ENCODE results near the gene SLK. TPM values are rescaled to one million over a fixed set of nuclear protein-coding genes. Genes with fewer than 3 reads are reported as not detected.

The SLK gene
- total and polyA plus RNA-seq, 2 experiments from 2014 or later, result 13.8 to 43.6 TPM

DNA sequence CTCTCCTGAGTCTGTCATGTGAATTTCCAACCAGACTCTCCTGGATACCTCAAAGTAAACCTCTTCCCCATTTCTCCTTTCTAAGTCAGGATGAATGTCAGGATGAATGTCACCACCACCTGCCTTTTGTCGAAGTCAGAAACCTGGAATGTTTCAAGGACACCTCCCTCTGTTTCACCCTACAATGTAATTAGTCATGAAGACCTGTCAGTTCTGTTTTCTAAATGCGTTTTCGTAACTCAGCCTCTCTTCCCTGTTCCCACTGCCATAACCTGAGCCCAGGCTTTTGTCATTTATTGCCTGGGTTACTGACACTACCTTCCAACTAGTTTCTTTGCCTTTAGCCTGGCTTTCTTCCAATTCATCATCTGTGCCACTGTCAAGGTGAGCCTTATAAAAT is 43.4 kb upstream of the SLK start:
- Histone ChIP-seq H3K4me1 (ENCODE audit: insufficient read depth) (peaks cover 9% of the 10 kb centered on the region), H3K4me3 (no peak overlapping the region), H2AFZ (no peak overlapping the region), H3K27ac (peak overlapping the region; percentile 29), H3K79me2 (no peaks in the 10 kb centered on the region), H3K4me2 (no peak overlapping the region), H3K9me2 (replicated peaks; ENCODE audit: insufficient read depth) (no peaks in the 10 kb centered on the region), H4K20me1 (ENCODE audit: insufficient read depth, poor library complexity, severe bottlenecking) (no peaks in the 10 kb centered on the region), H3K27me3 (no peaks in the 10 kb centered on the region), H3K36me3 (replicated peaks; ENCODE audit: insufficient read depth, low read depth) (no peaks in the 10 kb centered on the region), H3K9me3 (ENCODE audit: low read depth) (no peaks in the 10 kb centered on the region)
- WGBS (ENCODE audit: low lambda C conversion rate, missing lambda C conversion rate), result 14% methylated on average over 3 of the region's 3 CpGs
- TF ChIP-seq, protein P1, sequence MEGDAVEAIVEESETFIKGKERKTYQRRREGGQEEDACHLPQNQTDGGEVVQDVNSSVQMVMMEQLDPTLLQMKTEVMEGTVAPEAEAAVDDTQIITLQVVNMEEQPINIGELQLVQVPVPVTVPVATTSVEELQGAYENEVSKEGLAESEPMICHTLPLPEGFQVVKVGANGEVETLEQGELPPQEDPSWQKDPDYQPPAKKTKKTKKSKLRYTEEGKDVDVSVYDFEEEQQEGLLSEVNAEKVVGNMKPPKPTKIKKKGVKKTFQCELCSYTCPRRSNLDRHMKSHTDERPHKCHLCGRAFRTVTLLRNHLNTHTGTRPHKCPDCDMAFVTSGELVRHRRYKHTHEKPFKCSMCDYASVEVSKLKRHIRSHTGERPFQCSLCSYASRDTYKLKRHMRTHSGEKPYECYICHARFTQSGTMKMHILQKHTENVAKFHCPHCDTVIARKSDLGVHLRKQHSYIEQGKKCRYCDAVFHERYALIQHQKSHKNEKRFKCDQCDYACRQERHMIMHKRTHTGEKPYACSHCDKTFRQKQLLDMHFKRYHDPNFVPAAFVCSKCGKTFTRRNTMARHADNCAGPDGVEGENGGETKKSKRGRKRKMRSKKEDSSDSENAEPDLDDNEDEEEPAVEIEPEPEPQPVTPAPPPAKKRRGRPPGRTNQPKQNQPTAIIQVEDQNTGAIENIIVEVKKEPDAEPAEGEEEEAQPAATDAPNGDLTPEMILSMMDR (IDR thresholded peaks at IDR 0.05; ENCODE audit: poor library complexity), result no peak
- TF ChIP-seq EZH2 (IDR thresholded peaks at IDR 0.05; ENCODE audit: borderline replicate concordance) (no peak), EZH2phosphoT487 (IDR thresholded peaks at IDR 0.05; ENCODE audit: low read depth, severe bottlenecking, unreplicated experiment) (no peak)
- peak; percentile 19 for DNase-seq (ENCODE audit: low spot score)

DNA sequence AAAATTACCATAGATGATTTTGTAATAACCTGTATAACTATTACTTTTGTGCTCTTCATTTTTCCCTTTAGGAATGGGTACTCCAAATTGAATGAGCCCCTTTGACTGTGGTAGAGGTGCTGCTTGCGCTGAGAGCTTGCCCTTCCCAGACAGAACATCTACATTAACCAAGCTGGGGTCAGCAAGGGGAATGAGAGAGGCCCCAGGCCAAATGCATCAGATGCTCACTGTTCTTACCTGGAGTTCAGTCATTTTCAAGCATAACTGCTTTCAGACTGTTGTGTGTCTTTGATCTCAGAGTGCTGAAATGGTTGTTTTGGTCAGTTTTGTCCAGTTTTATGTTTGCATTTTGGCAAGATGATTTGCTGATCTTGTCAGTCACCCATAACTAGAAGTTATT is 41.3 kb upstream of the SLK start:
- no peak overlapping the region for H3K4me3 ChIP-seq
- H4K20me1 ChIP-seq (ENCODE audit: insufficient read depth, poor library complexity, severe bottlenecking), result no peaks in the 10 kb centered on the region
- H3K27ac ChIP-seq, result no peak overlapping the region
- no peak for DNase-seq (ENCODE audit: low spot score)
- no peaks in the 10 kb centered on the region for H3K9me3 ChIP-seq (ENCODE audit: low read depth)
- WGBS (ENCODE audit: low lambda C conversion rate, missing lambda C conversion rate), result 80% methylated on average over 1 of the region's 1 CpG
- H3K36me3 ChIP-seq (replicated peaks; ENCODE audit: insufficient read depth, low read depth), result no peaks in the 10 kb centered on the region
- H3K27me3 ChIP-seq, result no peaks in the 10 kb centered on the region
- peaks cover 6% of the 10 kb centered on the region for H3K4me1 ChIP-seq (ENCODE audit: insufficient read depth)
- TF ChIP-seq EZH2phosphoT487 (IDR thresholded peaks at IDR 0.05; ENCODE audit: low read depth, severe bottlenecking, unreplicated experiment) (no peak), EZH2 (IDR thresholded peaks at IDR 0.05; ENCODE audit: borderline replicate concordance) (no peak)
- TF ChIP-seq, protein P1 (IDR thresholded peaks at IDR 0.05; ENCODE audit: poor library complexity), result no peak
- H3K9me2 ChIP-seq (replicated peaks; ENCODE audit: insufficient read depth), result no peaks in the 10 kb centered on the region
- H3K4me2 ChIP-seq, result no peak overlapping the region
- no peak overlapping the region for H2AFZ ChIP-seq
- no peaks in the 10 kb centered on the region for H3K79me2 ChIP-seq

DNA sequence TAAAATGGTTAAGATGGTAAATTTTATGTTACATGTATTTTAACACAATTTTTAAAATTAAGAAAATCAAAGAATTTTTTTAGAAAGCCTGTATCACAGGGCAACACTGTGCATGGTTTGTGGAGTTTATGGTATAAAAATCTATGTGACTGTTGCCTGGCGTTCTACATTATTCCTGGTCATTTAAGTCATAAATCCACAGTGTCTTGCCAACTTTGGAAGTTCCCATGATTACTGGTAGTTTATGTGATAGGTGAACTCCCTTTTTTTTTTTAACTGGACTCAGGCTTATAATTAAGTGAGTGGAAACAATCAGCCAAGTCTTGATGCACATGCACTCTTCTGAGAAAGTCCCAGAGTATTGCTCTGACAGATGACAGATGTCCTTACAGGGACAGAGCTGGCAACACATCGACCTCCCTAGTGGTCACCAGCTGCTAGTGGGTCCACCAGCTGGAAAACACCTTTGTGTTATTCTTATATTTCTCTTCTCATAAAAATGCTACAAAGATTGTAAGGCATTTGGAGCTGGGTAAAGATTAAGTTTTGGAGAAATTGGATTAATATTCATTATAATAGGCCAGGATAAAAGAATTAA is 40.1 kb upstream of the SLK start:
- WGBS (ENCODE audit: low lambda C conversion rate, missing lambda C conversion rate), result 77% methylated on average over 2 of the region's 2 CpGs
- Histone ChIP-seq H3K27me3 (no peaks in the 10 kb centered on the region), H3K36me3 (replicated peaks; ENCODE audit: insufficient read depth, low read depth) (no peaks in the 10 kb centered on the region), H3K4me3 (no peak overlapping the region), H3K27ac (no peak overlapping the region), H4K20me1 (ENCODE audit: insufficient read depth, poor library complexity, severe bottlenecking) (no peaks in the 10 kb centered on the region), H3K9me3 (ENCODE audit: low read depth) (no peaks in the 10 kb centered on the region), H3K4me2 (no peak overlapping the region), H3K79me2 (no peaks in the 10 kb centered on the region), H3K4me1 (ENCODE audit: insufficient read depth) (peaks cover 6% of the 10 kb centered on the region), H3K9me2 (replicated peaks; ENCODE audit: insufficient read depth) (no peaks in the 10 kb centered on the region), H2AFZ (no peak overlapping the region)
- no peak for DNase-seq (ENCODE audit: low spot score)
- TF ChIP-seq, protein P1 (IDR thresholded peaks at IDR 0.05; ENCODE audit: poor library complexity), result no peak
- TF ChIP-seq EZH2phosphoT487 (IDR thresholded peaks at IDR 0.05; ENCODE audit: low read depth, severe bottlenecking, unreplicated experiment) (no peak), EZH2 (IDR thresholded peaks at IDR 0.05; ENCODE audit: borderline replicate concordance) (no peak)
